GM18909 (cell line): ENCODE results near the gene WDFY1.

Experiments used
- ATAC-seq: cut with Tn5 transposase; IDR thresholded peaks from one replicate; pipeline ENCODE4 v1.9.1; 2021; ENCODE audit warnings: mild to moderate bottlenecking; ENCODE audit not compliant: unreplicated experiment, poor library complexity

Gene WDFY1, protein sequence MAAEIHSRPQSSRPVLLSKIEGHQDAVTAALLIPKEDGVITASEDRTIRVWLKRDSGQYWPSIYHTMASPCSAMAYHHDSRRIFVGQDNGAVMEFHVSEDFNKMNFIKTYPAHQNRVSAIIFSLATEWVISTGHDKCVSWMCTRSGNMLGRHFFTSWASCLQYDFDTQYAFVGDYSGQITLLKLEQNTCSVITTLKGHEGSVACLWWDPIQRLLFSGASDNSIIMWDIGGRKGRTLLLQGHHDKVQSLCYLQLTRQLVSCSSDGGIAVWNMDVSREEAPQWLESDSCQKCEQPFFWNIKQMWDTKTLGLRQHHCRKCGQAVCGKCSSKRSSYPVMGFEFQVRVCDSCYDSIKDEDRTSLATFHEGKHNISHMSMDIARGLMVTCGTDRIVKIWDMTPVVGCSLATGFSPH

GRCh38 chr2:223944703-223945531, at the start of gene WDFY1:
Gene WDFY1 (minus strand): TSS chr2:223945335. CDS start chr2:223945284, 51 bp downstream.
- ATAC-seq, result peak; percentile 82

DNA sequence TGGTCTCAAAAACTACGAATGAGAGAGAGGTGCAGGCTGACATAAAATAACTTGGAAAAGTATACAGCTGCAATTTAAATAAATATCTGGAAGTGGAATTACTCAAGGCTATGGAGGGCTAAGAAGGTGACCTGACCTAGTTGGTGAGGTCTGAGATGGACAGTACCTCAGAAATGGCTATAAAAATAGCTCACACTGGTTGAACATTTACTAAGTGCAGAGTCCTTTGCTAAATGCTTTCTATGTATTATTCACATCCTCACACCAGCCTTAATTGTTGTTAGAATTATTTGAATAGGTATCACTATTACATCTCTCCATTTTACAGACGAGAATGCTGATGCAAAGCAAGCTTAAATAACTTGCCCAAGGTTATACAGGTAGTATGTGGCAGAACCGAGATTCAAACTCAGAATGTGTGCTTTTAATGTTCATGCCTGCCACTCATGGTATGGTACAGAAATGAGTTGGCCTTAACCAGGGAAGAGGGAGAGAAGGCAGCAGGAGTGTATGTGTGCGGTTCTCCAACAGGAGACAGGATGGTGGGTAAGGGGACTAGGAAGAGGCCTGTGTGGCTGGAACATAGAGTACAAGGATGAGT, 49.5 kb upstream of the WDFY1 start:
- ATAC-seq, result no peak

GRCh38 chr2:223993634-223994232, 48.6 kb upstream of the WDFY1 start:
- ATAC-seq, result peak; percentile 69

DNA sequence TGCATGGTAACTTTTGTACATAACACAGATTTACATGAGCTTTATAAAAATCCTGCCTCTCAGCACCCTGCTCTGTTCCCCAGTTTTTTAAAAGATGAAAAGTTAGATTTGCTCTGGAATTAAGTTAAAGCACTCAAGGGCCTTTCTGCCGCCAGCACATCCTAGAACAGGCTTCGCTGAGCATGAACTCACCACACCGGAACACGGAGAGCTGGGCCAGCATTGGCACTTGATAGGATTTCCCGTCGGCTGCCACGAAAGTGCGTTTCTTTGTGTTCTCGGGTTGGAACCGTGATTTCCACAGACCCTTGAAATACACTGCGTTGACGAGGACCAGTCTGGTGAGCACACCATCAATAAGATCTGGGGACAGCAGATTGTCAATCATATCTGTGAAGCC, 46.5 kb upstream of the WDFY1 start:
- ATAC-seq, result no peak

GRCh38 chr2:223989856-223990232, 44.7 kb upstream of the WDFY1 start:
- no peak for ATAC-seq

- ATAC-seq, result no peak
Observed at GRCh38 chr2:223989206-223989855, 44.2 kb upstream of the WDFY1 start.

GRCh38 chr2:223981241-223981640, 36.1 kb upstream of the WDFY1 start:
- ATAC-seq, result no peak

GRCh38 chr2:223980803-223981202, 35.7 kb upstream of the WDFY1 start:
- ATAC-seq, result no peak

- no peak for ATAC-seq
Observed at GRCh38 chr2:223980397-223980735, 35.2 kb upstream of the WDFY1 start.

- ATAC-seq, result peak; percentile 53
Observed at GRCh38 chr2:223979730-223980396, 34.7 kb upstream of the WDFY1 start.

GRCh38 chr2:223978451-223978850, 33.3 kb upstream of the WDFY1 start:
- ATAC-seq, result no peak

- no peak for ATAC-seq
Observed at GRCh38 chr2:223976635-223977226, 31.6 kb upstream of the WDFY1 start.

DNA sequence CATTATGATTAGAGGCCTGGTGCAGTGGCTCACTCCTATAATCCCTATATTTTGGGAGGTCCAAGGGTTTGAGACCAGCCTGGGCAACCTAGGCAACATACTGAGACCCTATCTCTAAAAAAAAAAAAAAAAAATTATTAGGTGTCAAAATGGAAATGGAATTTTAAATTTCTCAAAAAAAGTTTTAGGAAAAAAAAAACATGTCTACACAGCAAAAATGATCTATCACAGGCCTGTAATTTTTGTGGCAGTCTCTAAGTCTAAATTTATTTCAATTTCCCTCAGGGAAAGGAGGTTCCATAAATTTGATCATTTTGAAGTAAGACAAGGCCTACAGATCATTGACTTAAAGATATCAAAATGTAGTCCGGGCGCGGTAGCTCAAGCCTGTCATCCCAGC, 28.5 kb upstream of the WDFY1 start:
- no peak for ATAC-seq

- no peak for ATAC-seq
Observed at GRCh38 chr2:223972656-223973102, 27.5 kb upstream of the WDFY1 start.

DNA sequence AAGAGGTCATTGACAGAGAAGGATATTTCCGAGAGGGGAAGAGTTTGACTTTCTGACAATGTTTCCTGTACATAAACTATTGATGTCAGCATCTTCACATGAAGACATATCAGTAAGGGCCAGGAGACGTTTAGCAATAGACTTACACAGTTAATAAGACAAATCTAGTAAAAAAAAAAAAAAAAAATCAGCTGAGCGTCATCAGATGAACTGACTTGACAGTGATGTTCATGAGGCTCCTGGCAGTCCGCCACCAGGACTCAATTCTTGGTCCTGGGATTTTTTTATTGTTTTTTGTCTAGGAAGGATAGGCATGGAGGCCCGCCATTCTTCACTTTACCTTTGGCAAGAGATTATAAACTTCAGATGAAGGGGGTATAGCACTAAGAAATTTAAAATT, 26.6 kb upstream of the WDFY1 start:
- no peak for ATAC-seq

GRCh38 chr2:223970343-223971128, 25.4 kb upstream of the WDFY1 start:
- ATAC-seq, result peak; percentile 78

- no peak for ATAC-seq
Observed at GRCh38 chr2:223969856-223970255, 24.7 kb upstream of the WDFY1 start.

GRCh38 chr2:223969315-223969714, 24.2 kb upstream of the WDFY1 start:
- ATAC-seq, result no peak

DNA sequence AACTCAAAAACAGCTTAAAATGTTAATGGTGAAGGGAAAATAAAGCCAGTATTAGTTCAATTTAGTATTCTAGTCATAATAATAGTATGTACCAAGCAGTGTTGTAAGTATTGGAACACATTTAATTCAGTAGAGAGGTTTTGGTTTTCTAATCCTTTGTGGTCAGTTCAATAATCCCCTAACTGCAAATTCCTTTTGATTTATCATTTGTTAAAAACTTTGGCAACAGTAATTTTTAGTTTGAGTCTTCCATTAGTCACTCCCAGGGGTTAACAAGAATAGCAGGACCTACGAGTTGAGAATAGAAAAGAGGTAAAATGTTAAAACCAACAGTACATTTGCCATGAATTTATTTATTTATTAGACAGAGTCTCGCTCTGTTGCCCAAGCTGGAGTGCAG, 22.8 kb upstream of the WDFY1 start:
- ATAC-seq, result no peak
